GM23248 (cell line): ENCODE results near the gene ACSS1. TPM values are rescaled to one million over a fixed set of nuclear protein-coding genes. Genes with fewer than 3 reads are reported as not detected.

Source experiments
- DNase-seq: peaks from one replicate; pipeline ENCODE4 v3.0.0-alpha.2; 2015
- H2AFZ ChIP-seq: fragments of 200-600 bp; sonication (generic); 2 replicates; pipeline ENCODE4 v1.6.1; 2016; ENCODE audit warnings: antibody characterized with exemption
- H3F3A ChIP-seq: fragments of 200-600 bp; sonication (generic); 2 replicates; pipeline ENCODE4 v1.6.1; 2016; ENCODE audit warnings: mild to moderate bottlenecking, antibody characterized with exemption, mixed run types; ENCODE audit not compliant: insufficient read depth
- H3K27ac ChIP-seq: fragments of 200-600 bp; sonication (generic); 2 replicates; pipeline ENCODE4 v1.5.1; 2016; ENCODE audit warnings: mild to moderate bottlenecking
- H3K27me3 ChIP-seq: fragments of 200-600 bp; sonication (generic); replicated peaks from 2 replicates; pipeline ENCODE4 v1.6.1; 2016; ENCODE audit warnings: mild to moderate bottlenecking; ENCODE audit not compliant: insufficient read depth
- H3K36me3 ChIP-seq: fragments of 200-600 bp; sonication (generic); 2 replicates; pipeline ENCODE4 v1.6.1; 2016; ENCODE audit warnings: low read depth, mild to moderate bottlenecking
- H3K4me1 ChIP-seq: fragments of 200-600 bp; sonication (generic); 2 replicates; pipeline ENCODE4 v1.6.1; 2016; ENCODE audit warnings: mild to moderate bottlenecking; ENCODE audit not compliant: insufficient read depth
- H3K4me2 ChIP-seq: fragments of 200-600 bp; sonication (generic); one replicate; pipeline ENCODE4 v1.6.1; 2016; ENCODE audit warnings: mild to moderate bottlenecking; ENCODE audit not compliant: unreplicated experiment
- H3K4me3 ChIP-seq: fragments of 200-600 bp; sonication (generic); 2 replicates; pipeline ENCODE4 v1.5.1; 2016; ENCODE audit warnings: mild to moderate bottlenecking
- H3K79me2 ChIP-seq: fragments of 200-600 bp; sonication (generic); 2 replicates; pipeline ENCODE4 v1.6.1; 2016; ENCODE audit warnings: mild to moderate bottlenecking; ENCODE audit not compliant: insufficient read depth
- H3K9ac ChIP-seq: fragments of 200-600 bp; sonication (generic); 2 replicates; pipeline ENCODE4 v1.6.1; 2016; ENCODE audit warnings: mild to moderate bottlenecking
- H3K9me2 ChIP-seq: fragments of 200-600 bp; sonication (generic); 2 replicates; pipeline ENCODE4 v1.6.1; 2016; ENCODE audit warnings: mixed run types, mild to moderate bottlenecking, moderate library complexity; ENCODE audit not compliant: insufficient read depth
- H3K9me3 ChIP-seq: fragments of 200-600 bp; sonication (generic); one replicate; pipeline ENCODE4 v1.6.1; 2017; ENCODE audit warnings: low read depth
- H4K20me1 ChIP-seq: fragments of 200-600 bp; sonication (generic); 2 replicates; pipeline ENCODE4 v1.6.0; 2016; ENCODE audit not compliant: insufficient read depth
- EZH2 ChIP-seq: fragments of 200-600 bp; sonication (generic); IDR thresholded peaks from 2 replicates; pipeline ENCODE4 v1.6.1; 2018; ENCODE audit warnings: antibody characterized with exemption, mild to moderate bottlenecking; ENCODE audit not compliant: insufficient read depth, poor library complexity, severe bottlenecking
- EZH2phosphoT487 ChIP-seq: fragments of 200-600 bp; sonication (generic); IDR thresholded peaks from 2 replicates; pipeline ENCODE4 v1.6.1; 2018; ENCODE audit warnings: antibody characterized with exemption, moderate library complexity, mild to moderate bottlenecking, low read depth; ENCODE audit not compliant: insufficient read depth
- WGBS, 2 experiments: methylation state at CpG; one replicate each; pipeline ENCODE4 v1.1.6; 2015 to 2017; ENCODE audit warnings: low lambda C conversion rate in 2 of 2, low coverage in 1 of 2; ENCODE audit errors: missing lambda C conversion rate in 2 of 2; 5-methylcytosine and 5-hydroxymethylcytosine counted together
- in situ Hi-C: fragments of 300-500 bp; cut with MboI; formaldehyde crosslinking; loops from 2 replicates; pipeline ENCODE4 v1.15.0; 2020
- polyA plus RNA-seq: library from polyadenylated mRNA; unstranded; fragments of >200 nt; fragmentation: Nextera tagmentation; extraction: Ambion mirVana; gene quantifications from 2 replicates; pipeline ENCODE4 v1.2.1, GENCODE V29; 2016
- total RNA-seq: library from RNA; depleted of rRNA; stranded (reverse); fragments of >200 nt; shearing (Covaris generic); gene quantifications from 2 replicates; pipeline ENCODE4 v1.2.3, GENCODE V29; 2014

Gene ACSS1
- total and polyA plus RNA-seq, 2 experiments from 2014 or later: 0.94 to 1.1 TPM

DNA sequence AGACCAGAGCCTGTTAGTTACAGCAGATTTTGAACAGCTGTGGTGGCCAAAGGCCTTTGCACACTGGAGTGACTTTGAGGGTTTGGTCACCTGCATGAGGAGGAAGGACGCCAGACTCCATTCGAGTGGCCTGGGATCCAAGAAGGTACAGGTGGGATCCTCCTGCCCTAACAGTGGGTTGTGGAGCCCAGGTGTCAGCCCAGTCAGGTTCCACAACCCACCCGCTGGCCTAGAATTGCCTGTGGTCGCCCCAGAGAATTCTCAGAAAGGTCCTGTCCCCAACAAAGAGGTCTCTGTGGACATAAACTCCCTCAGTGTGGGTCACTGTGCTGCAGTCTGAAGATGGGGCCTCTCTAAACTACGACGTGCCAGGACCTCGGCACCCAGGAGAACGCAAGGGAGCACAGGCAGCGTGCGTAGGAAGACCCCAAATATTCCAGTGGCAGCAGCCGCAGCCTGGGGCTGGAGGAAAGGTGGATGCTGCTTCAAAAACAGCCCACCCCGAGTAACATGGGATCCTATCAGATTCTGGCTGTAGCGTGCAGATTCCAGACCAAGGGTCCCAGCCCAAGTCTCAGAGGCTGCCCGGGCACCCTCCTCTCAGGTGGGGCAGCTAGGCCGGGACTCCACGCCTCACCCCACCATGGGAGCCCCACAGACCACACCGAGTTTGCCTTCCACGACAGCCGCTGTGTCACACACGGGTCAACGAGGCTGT lies 16.0 kb downstream of the ACSS1 start:
- H3K27me3 ChIP-seq: no peaks in the 10 kb centered on the region
- no peak overlapping the region for H3K4me2 ChIP-seq
- H3K9me2 ChIP-seq: no peaks in the 10 kb centered on the region
- no peaks in the 10 kb centered on the region for H3K9me3 ChIP-seq
- H4K20me1 ChIP-seq: no peaks in the 10 kb centered on the region
- H3F3A ChIP-seq: peaks cover 18% of the 10 kb centered on the region; the same call in 1 of the 2 replicates
- H3K9ac ChIP-seq: no peak overlapping the region
- no peak overlapping the region for H3K27ac ChIP-seq
- no peak overlapping the region for H3K4me3 ChIP-seq
- in situ Hi-C loops: no loop called here
- no peaks in the 10 kb centered on the region for H3K36me3 ChIP-seq
- H3K4me1 ChIP-seq: peaks cover 20% of the 10 kb centered on the region
- H3K79me2 ChIP-seq: no peaks in the 10 kb centered on the region
- no peak overlapping the region for H2AFZ ChIP-seq
- DNase-seq: no peak
- WGBS, 2 experiments: 94% methylated on average over 17 to 21 of the region's 21 CpGs
- TF ChIP-seq EZH2: no peak
- no peak for TF ChIP-seq EZH2phosphoT487

DNA sequence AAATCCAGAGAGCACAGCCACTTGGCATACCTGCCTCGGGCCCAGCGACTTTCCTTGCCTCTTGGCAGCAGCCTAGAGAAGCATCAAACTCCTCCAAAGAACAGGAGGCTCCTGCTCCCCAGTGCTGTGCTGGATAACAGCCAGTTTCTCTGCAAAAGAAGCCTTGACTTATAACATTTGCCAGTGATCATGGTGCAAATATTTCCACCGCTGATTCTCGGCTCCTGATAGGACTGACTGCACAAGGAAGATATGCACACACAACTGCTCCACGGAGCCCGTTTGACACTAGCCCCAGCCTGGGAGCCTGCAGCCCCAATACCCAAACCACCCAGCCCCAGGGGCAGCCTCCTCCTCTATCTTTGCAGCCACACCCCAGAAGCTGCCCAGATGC lies 17.5 kb downstream of the ACSS1 start:
- Histone ChIP-seq H3K9ac (no peak overlapping the region), H3F3A (peaks cover 18% of the 10 kb centered on the region; the same call in 1 of the 2 replicates), H3K4me3 (peak overlapping the region; percentile 9; the same call in 1 of the 2 replicates), H3K9me2 (no peaks in the 10 kb centered on the region), H3K4me1 (peaks cover 20% of the 10 kb centered on the region), H3K4me2 (peak overlapping the region; percentile 20), H3K36me3 (no peaks in the 10 kb centered on the region), H4K20me1 (no peaks in the 10 kb centered on the region), H3K9me3 (no peaks in the 10 kb centered on the region), H3K27me3 (no peaks in the 10 kb centered on the region), H3K79me2 (no peaks in the 10 kb centered on the region), H2AFZ (no peak overlapping the region), H3K27ac (no peak overlapping the region)
- DNase-seq: peak; percentile 76
- TF ChIP-seq EZH2phosphoT487: no peak
- 5 to 12% methylated on average over 6 of the region's 6 CpGs for WGBS, 2 experiments
- in situ Hi-C loops: no loop called here

DNA sequence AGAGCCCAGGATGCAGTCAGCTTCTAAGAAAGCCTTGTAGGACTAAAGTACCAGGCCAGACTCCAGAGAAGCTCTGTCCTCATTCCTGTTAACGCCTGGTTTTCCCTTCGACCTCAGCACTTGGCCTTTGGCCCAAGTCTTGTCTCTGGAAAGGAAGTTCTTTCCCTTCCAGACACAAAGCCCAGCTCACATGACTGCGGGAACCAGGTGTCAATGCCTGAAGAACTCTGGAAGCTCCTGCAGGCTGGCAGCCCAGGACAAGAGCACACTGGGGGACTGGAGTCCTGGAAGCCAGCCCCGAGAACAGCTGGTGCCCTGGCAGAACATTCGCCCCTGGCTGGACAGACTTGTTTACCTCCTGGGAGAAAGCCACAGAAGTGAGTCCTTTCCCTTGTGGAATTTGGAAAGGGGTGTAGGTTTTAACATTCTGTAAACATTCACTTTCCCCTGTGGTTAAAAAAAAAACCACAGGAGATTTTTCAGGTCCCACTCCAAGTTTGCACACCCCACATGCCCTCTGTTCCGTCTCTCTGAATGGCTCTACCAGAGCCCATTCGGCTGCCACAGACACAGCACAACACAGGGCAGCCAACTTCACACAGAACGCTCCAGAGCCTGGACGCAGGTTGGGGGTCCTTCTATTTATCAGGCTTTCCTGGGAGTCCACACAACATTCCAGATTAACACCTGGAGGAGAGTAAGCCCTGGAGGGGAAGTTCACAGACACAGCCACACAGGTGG lies 18.1 kb downstream of the ACSS1 start:
- Histone ChIP-seq H2AFZ (no peak overlapping the region), H3K9me2 (no peaks in the 10 kb centered on the region), H3K36me3 (no peaks in the 10 kb centered on the region), H3K4me3 (peak overlapping the region; percentile 9; the same call in 1 of the 2 replicates), H3K79me2 (no peaks in the 10 kb centered on the region), H4K20me1 (no peaks in the 10 kb centered on the region), H3K4me1 (peaks cover 20% of the 10 kb centered on the region), H3K9ac (no peak overlapping the region), H3K4me2 (peak overlapping the region; percentile 20), H3F3A (peaks cover 18% of the 10 kb centered on the region; the same call in 1 of the 2 replicates), H3K27me3 (no peaks in the 10 kb centered on the region), H3K9me3 (no peaks in the 10 kb centered on the region), H3K27ac (no peak overlapping the region)
- TF ChIP-seq EZH2: no peak
- TF ChIP-seq EZH2phosphoT487: no peak
- in situ Hi-C loops: no loop called here
- 12 to 13% methylated on average over 9 of the region's 9 CpGs for WGBS, 2 experiments
- DNase-seq: peak; percentile 64

DNA sequence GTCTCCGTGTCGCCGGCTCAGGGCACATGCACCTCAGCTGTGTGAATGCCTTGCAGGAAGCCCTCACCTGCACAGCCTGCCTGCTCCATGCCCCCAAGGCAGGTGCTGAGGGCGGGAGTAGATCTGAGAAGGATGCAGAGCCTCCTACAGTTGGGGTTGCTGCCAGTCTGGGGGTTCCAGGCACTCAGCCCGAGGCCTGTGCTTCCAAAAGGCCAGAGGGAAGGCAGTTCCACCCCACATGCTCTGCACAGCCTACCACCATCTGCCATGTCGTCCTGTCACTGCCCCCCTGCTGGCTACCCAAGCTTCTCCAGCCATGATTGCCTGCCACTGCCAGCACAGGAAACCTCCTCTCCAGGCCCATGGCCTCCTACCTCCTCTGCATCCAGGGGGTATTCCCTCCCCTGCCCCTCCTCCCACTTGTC lies 19.3 kb downstream of the ACSS1 start:
- H3K27ac ChIP-seq: no peak overlapping the region
- peaks cover 18% of the 10 kb centered on the region; the same call in 1 of the 2 replicates for H3F3A ChIP-seq
- H4K20me1 ChIP-seq: no peaks in the 10 kb centered on the region
- H3K4me2 ChIP-seq: no peak overlapping the region
- no peaks in the 10 kb centered on the region for H3K9me2 ChIP-seq
- H3K27me3 ChIP-seq: no peaks in the 10 kb centered on the region
- no peaks in the 10 kb centered on the region for H3K9me3 ChIP-seq
- TF ChIP-seq EZH2: no peak
- TF ChIP-seq EZH2phosphoT487: no peak
- H3K4me3 ChIP-seq: no peak overlapping the region
- 73 to 82% methylated on average over 6 of the region's 6 CpGs for WGBS, 2 experiments
- H3K9ac ChIP-seq: no peak overlapping the region
- H3K36me3 ChIP-seq: no peaks in the 10 kb centered on the region
- H3K4me1 ChIP-seq: peaks cover 20% of the 10 kb centered on the region
- H2AFZ ChIP-seq: no peak overlapping the region
- DNase-seq: no peak
- in situ Hi-C loops: no loop called here
- no peaks in the 10 kb centered on the region for H3K79me2 ChIP-seq
